ENCODE data around the gene EPB41L4B.
A peak's percentile ranks its signal among the peaks of the same experiment; 100 is the strongest.

The EPB41L4B gene

DNA sequence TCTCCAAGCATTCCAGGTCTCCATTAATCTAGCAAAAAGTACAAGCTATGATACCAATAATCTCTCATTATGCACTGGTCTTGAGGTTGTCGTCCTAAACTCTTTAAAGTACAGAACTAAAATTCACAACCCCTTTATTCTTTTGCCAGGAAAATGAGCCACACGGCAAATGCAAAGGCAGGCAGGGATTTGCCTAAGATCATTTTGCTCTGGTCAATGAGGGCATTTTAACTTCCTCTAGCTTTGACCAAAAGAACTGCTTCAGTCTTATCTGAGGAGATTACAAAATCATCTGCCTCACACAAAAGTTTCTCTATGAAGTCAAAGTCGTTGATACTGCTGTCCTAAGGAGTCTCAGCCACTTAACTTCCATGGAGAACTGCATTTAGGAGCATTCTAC, 51.8 kb downstream of the EPB41L4B start:
- Histone ChIP-seq H3K27me3 (replicated peaks; ENCODE audit: control insufficient read depth, insufficient read depth, low read length) (peaks cover 18% of the 10 kb centered on the region), H3K9me3 (ENCODE audit: control insufficient read depth, low read length) (peaks cover 11% of the 10 kb centered on the region), H3K9ac (ENCODE audit: low read length) (no peak overlapping the region), H3K36me3 (ENCODE audit: control insufficient read depth, insufficient read depth, low read length, severe bottlenecking) (no peaks in the 10 kb centered on the region), H3K4me3 (ENCODE audit: low read length) (no peak overlapping the region), H3K4me1 (ENCODE audit: control insufficient read depth, insufficient read depth, low read length) (peaks cover 4% of the 10 kb centered on the region)
- no peak for DNase-seq (ENCODE audit: low read depth)

- DNase-seq (ENCODE audit: low read depth), result no peak
- Histone ChIP-seq H3K36me3 (ENCODE audit: control insufficient read depth, insufficient read depth, low read length, severe bottlenecking) (no peaks in the 10 kb centered on the region), H3K9ac (ENCODE audit: low read length) (no peak overlapping the region), H3K4me1 (ENCODE audit: control insufficient read depth, insufficient read depth, low read length) (peaks cover 4% of the 10 kb centered on the region), H3K4me3 (ENCODE audit: low read length) (no peak overlapping the region), H3K9me3 (ENCODE audit: control insufficient read depth, low read length) (peaks cover 11% of the 10 kb centered on the region), H3K27me3 (replicated peaks; ENCODE audit: control insufficient read depth, insufficient read depth, low read length) (peaks cover 9% of the 10 kb centered on the region)
Observed at GRCh38 chr9:109267555-109267954, 53.3 kb downstream of the EPB41L4B start.

DNA sequence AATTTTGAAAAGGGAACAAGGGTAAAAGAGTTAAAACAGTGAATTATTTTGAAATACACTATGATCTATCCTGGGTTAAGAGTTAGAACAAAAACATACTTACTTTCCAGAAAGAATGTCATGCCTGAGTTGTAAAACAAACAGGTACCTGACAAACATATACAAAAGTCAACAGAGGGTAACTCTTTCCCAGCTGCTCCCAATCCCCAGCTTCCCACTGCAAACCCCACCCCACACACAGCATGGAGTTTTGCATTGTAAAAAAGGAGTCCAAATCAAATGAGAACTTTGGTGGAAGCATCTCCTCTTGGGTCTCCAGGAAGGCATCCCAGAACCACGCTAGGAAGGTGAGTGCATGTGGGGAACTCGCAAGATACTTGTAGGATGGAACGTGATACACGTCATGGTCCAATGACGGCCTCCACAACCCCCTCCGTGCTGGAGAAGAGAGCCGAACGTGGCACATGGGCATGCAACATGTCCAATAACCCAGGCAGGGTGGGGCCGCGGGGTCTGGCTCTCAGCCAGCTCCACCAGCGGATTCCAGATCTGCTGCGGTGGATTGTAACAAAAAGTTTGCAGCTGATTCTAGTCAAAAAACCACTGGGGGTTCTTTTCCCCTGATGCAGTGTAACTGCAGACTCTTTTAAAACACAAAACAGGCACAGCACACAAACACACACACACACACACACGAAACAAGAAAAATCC, 55.8 kb downstream of the EPB41L4B start:
- Histone ChIP-seq H3K9me3 (ENCODE audit: control insufficient read depth, low read length) (peaks cover 11% of the 10 kb centered on the region), H3K36me3 (ENCODE audit: control insufficient read depth, insufficient read depth, low read length, severe bottlenecking) (no peaks in the 10 kb centered on the region), H3K27me3 (replicated peaks; ENCODE audit: control insufficient read depth, insufficient read depth, low read length) (peaks cover 9% of the 10 kb centered on the region), H3K4me1 (ENCODE audit: control insufficient read depth, insufficient read depth, low read length) (peaks cover 4% of the 10 kb centered on the region), H3K9ac (ENCODE audit: low read length) (no peak overlapping the region), H3K4me3 (ENCODE audit: low read length) (no peak overlapping the region)
- peak; percentile 64 for DNase-seq (ENCODE audit: low read depth)

- peaks cover 11% of the 10 kb centered on the region for H3K27me3 ChIP-seq (replicated peaks; ENCODE audit: control insufficient read depth, insufficient read depth, low read length)
- peaks cover 11% of the 10 kb centered on the region for H3K9me3 ChIP-seq (ENCODE audit: control insufficient read depth, low read length)
- no peak overlapping the region for H3K9ac ChIP-seq (ENCODE audit: low read length)
- no peak overlapping the region for H3K4me3 ChIP-seq (ENCODE audit: low read length)
- H3K36me3 ChIP-seq (ENCODE audit: control insufficient read depth, insufficient read depth, low read length, severe bottlenecking), result no peaks in the 10 kb centered on the region
- no peak for DNase-seq (ENCODE audit: low read depth)
- peaks cover 4% of the 10 kb centered on the region for H3K4me1 ChIP-seq (ENCODE audit: control insufficient read depth, insufficient read depth, low read length)
Observed at GRCh38 chr9:109263358-109263757, 57.5 kb downstream of the EPB41L4B start.

DNA sequence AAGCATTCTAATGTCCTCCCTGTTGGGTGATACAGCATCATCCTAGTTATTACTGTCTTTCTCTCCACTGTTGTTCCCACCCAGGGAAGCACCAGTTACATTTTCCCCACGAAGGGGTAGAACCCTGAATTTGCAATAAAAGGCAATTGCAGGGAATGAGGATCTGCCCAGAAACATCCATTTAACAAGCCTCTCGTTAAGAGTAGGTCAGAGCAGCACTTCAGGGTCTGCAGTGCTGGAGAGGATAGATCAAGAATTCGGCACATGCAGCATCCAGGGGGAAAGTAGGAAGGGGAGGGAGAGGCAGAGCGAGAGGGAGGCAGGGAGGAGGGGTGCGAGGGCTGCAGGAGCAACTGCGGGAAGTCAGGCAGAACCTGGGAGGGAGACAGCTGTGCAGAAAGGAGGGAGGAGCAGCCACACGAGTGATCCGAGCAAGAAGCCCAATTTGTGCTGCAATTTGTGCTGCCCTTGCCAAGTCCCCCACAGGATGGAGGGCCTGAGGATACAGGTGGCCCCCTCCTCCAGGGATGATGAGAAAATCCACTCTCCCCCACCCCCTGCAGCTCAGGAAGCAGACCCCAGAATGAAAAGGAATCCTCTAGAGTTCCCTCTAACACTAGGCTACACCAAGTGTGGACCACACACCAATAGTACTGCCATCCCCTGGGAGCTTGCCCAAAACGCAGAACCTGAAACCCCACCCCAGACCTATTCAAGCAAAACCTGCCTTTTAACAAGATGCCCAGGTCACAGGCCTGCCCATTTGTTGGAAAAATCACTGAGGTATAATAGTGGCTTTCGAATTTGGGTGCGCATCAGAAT, 62.2 kb downstream of the EPB41L4B start:
- no peaks in the 10 kb centered on the region for H3K36me3 ChIP-seq (ENCODE audit: control insufficient read depth, insufficient read depth, low read length, severe bottlenecking)
- DNase-seq (ENCODE audit: low read depth), result no peak
- H3K4me3 ChIP-seq (ENCODE audit: low read length), result no peak overlapping the region
- peaks cover 18% of the 10 kb centered on the region for H3K4me1 ChIP-seq (ENCODE audit: control insufficient read depth, insufficient read depth, low read length)
- peaks cover 12% of the 10 kb centered on the region for H3K27me3 ChIP-seq (replicated peaks; ENCODE audit: control insufficient read depth, insufficient read depth, low read length)
- H3K9me3 ChIP-seq (ENCODE audit: control insufficient read depth, low read length), result no peaks in the 10 kb centered on the region
- H3K9ac ChIP-seq (ENCODE audit: low read length), result no peak overlapping the region

DNA sequence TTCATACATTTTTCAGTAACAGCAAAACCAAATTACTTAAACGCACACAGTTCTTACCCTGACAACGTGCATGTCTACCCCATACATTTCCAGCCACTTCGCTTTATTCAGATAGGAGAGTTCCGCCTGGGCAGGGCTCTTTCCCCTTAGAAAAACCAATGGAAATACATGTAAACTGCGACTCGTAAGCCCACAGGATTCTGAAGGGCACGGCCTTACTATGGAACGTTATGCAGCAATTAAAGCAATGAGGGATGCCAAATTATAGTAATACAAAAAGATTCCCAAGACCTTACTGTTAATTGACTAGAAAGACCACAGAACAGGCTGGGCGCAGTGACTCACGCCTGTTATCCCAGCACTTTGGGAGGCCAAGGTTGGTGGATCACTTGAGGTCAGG, 64.5 kb downstream of the EPB41L4B start:
- Histone ChIP-seq H3K27me3 (replicated peaks; ENCODE audit: control insufficient read depth, insufficient read depth, low read length) (peaks cover 12% of the 10 kb centered on the region), H3K9me3 (ENCODE audit: control insufficient read depth, low read length) (no peaks in the 10 kb centered on the region), H3K4me1 (ENCODE audit: control insufficient read depth, insufficient read depth, low read length) (peaks cover 39% of the 10 kb centered on the region), H3K9ac (ENCODE audit: low read length) (no peak overlapping the region), H3K36me3 (ENCODE audit: control insufficient read depth, insufficient read depth, low read length, severe bottlenecking) (no peaks in the 10 kb centered on the region), H3K4me3 (ENCODE audit: low read length) (no peak overlapping the region)
- no peak for DNase-seq (ENCODE audit: low read depth)

DNA sequence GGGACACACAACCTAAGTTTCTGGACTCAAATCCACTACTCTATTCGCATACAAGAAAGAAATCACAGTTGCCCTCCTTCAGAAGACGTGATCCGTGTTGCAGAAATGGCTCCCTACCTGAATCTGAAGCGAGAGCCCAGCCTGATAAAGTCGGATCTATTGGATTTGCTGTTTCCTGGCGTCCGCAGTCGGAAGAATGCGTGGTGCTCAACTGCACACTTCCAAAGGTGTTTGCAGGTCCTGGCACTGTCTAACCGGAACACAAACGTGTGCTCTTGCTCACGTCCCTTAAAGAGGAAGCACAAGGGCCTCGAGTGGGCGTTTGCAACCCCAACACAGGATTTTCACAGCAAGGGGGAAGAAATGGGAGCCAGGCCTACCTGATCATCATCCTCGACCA, 65.5 kb downstream of the EPB41L4B start:
- Histone ChIP-seq H3K9me3 (ENCODE audit: control insufficient read depth, low read length) (no peaks in the 10 kb centered on the region), H3K27me3 (replicated peaks; ENCODE audit: control insufficient read depth, insufficient read depth, low read length) (peaks cover 12% of the 10 kb centered on the region), H3K4me3 (ENCODE audit: low read length) (no peak overlapping the region), H3K36me3 (ENCODE audit: control insufficient read depth, insufficient read depth, low read length, severe bottlenecking) (no peaks in the 10 kb centered on the region), H3K4me1 (ENCODE audit: control insufficient read depth, insufficient read depth, low read length) (peaks cover 46% of the 10 kb centered on the region), H3K9ac (ENCODE audit: low read length) (no peak overlapping the region)
- no peak for DNase-seq (ENCODE audit: low read depth)

DNA sequence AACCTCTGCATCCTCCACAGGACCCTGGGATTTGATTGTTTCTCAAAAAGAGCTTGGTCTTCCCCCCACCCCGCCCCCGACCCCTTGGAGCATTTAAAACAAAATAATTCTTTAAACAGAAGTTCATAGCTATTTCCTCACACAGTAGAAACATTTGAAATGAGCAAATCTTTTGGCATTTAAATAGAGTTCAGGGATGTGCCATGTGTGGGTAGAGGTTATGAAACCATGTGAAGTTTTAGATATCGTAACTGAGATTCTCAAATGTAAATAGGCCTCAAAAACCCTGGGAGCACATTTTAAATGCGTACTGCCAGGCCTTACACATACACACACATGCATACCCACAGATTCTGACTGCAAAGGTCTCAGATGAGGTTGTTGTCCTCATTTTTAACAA, 66.5 kb downstream of the EPB41L4B start:
- peak overlapping the region; percentile 53 for H3K9ac ChIP-seq (ENCODE audit: low read length)
- no peak overlapping the region for H3K4me3 ChIP-seq (ENCODE audit: low read length)
- no peaks in the 10 kb centered on the region for H3K36me3 ChIP-seq (ENCODE audit: control insufficient read depth, insufficient read depth, low read length, severe bottlenecking)
- peaks cover 46% of the 10 kb centered on the region for H3K4me1 ChIP-seq (ENCODE audit: control insufficient read depth, insufficient read depth, low read length)
- peaks cover 12% of the 10 kb centered on the region for H3K27me3 ChIP-seq (replicated peaks; ENCODE audit: control insufficient read depth, insufficient read depth, low read length)
- peak; percentile 86 for DNase-seq (ENCODE audit: low read depth)
- no peaks in the 10 kb centered on the region for H3K9me3 ChIP-seq (ENCODE audit: control insufficient read depth, low read length)

GRCh38 chr9:109253637-109254284, 67.1 kb downstream of the EPB41L4B start:
- peak overlapping the region; percentile 51 for H3K9ac ChIP-seq (ENCODE audit: low read length)
- H3K9me3 ChIP-seq (ENCODE audit: control insufficient read depth, low read length), result no peaks in the 10 kb centered on the region
- peaks cover 9% of the 10 kb centered on the region for H3K27me3 ChIP-seq (replicated peaks; ENCODE audit: control insufficient read depth, insufficient read depth, low read length)
- H3K36me3 ChIP-seq (ENCODE audit: control insufficient read depth, insufficient read depth, low read length, severe bottlenecking), result no peaks in the 10 kb centered on the region
- peaks cover 46% of the 10 kb centered on the region for H3K4me1 ChIP-seq (ENCODE audit: control insufficient read depth, insufficient read depth, low read length)
- peak; percentile 78 for DNase-seq (ENCODE audit: low read depth)
- H3K4me3 ChIP-seq (ENCODE audit: low read length), result no peak overlapping the region

- Histone ChIP-seq H3K4me3 (ENCODE audit: low read length) (no peak overlapping the region), H3K9me3 (ENCODE audit: control insufficient read depth, low read length) (no peaks in the 10 kb centered on the region), H3K4me1 (ENCODE audit: control insufficient read depth, insufficient read depth, low read length) (peaks cover 49% of the 10 kb centered on the region), H3K27me3 (replicated peaks; ENCODE audit: control insufficient read depth, insufficient read depth, low read length) (peaks cover 4% of the 10 kb centered on the region), H3K9ac (ENCODE audit: low read length) (no peak overlapping the region), H3K36me3 (ENCODE audit: control insufficient read depth, insufficient read depth, low read length, severe bottlenecking) (no peaks in the 10 kb centered on the region)
- DNase-seq (ENCODE audit: low read depth), result no peak
Observed at GRCh38 chr9:109253241-109253636, 67.6 kb downstream of the EPB41L4B start.

DNA sequence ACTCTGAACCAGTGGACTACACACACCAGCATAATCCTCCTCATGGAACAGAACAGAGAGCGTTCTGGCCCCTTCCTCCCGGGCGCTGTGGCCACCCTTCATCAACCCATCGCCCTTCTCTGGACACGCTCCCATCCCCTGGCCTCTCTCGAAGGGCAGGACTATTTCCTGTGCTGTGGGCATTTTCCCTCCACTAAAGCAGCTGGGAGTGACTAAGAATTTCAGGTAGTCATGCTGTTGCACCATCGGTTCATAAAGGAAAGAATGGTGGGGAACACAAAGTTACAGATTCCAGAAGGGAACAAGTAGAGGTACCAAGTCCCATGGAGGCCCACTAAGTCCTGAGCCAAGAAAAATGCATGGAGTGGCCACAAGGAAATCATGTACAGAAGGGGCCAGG, 68.6 kb downstream of the EPB41L4B start:
- Histone ChIP-seq H3K27me3 (replicated peaks; ENCODE audit: control insufficient read depth, insufficient read depth, low read length) (no peaks in the 10 kb centered on the region), H3K4me3 (ENCODE audit: low read length) (no peak overlapping the region), H3K9ac (ENCODE audit: low read length) (no peak overlapping the region), H3K4me1 (ENCODE audit: control insufficient read depth, insufficient read depth, low read length) (peaks cover 58% of the 10 kb centered on the region), H3K36me3 (ENCODE audit: control insufficient read depth, insufficient read depth, low read length, severe bottlenecking) (no peaks in the 10 kb centered on the region), H3K9me3 (ENCODE audit: control insufficient read depth, low read length) (no peaks in the 10 kb centered on the region)
- DNase-seq (ENCODE audit: low read depth), result no peak
